ENCODE results near the gene SPACA9. TPM values are rescaled to one million over a fixed set of nuclear protein-coding genes. Genes with fewer than 3 reads are reported as not detected.

The SPACA9 gene
- total RNA-seq, 3 donors from 2014 or later (not counting 1 experiment from before 2014, with no cell fraction given), result 1.1 to 1.6 (median 1.4) TPM

DNA sequence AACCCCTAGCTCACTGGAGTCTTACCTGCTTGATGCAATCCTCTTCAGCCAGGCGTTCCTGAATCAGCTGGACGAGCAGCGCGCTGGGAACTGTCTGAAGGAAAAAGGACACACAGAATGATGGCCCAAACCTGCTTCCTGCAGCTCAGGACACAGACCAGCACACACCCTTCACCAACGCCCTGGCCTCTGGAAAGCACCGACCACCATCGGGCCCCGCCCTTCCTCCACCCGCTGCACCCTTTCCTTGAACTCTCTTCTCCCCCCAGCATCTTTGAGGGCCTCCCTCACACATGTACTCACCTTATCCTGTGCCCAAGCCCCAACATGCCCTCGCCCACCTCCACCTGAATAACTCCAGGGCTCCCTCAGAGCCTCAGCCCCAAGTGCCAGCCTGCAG, 23.9 kb upstream of the SPACA9 start:
- Mint-ChIP-seq H3K27ac (no peak overlapping the region), H3K4me3 (no peak overlapping the region), H3K4me1 (peaks cover 13 to 18% of the 10 kb centered on the region in 2 donors), H3K27me3 (ENCODE audit: low read depth in 2 of 2) (peaks cover 0 to 5% of the 10 kb centered on the region in 2 donors), H3K9me3 (no peaks in the 10 kb centered on the region), H3K36me3 (no peaks in the 10 kb centered on the region)
- TF ChIP-seq, protein P1, sequence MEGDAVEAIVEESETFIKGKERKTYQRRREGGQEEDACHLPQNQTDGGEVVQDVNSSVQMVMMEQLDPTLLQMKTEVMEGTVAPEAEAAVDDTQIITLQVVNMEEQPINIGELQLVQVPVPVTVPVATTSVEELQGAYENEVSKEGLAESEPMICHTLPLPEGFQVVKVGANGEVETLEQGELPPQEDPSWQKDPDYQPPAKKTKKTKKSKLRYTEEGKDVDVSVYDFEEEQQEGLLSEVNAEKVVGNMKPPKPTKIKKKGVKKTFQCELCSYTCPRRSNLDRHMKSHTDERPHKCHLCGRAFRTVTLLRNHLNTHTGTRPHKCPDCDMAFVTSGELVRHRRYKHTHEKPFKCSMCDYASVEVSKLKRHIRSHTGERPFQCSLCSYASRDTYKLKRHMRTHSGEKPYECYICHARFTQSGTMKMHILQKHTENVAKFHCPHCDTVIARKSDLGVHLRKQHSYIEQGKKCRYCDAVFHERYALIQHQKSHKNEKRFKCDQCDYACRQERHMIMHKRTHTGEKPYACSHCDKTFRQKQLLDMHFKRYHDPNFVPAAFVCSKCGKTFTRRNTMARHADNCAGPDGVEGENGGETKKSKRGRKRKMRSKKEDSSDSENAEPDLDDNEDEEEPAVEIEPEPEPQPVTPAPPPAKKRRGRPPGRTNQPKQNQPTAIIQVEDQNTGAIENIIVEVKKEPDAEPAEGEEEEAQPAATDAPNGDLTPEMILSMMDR (IDR thresholded peaks at IDR 0.05), result no peak
- no peak overlapping the region for H3K27ac ChIP-seq (ENCODE audit: low read length)
- H3K9me3 ChIP-seq (ENCODE audit: control insufficient read depth, insufficient read depth, low read length), result no peaks in the 10 kb centered on the region
- DNase-seq (no peak), ATAC-seq (no peak)
- no peak overlapping the region for H3K4me3 ChIP-seq (ENCODE audit: low read length)
- H3K36me3 ChIP-seq (ENCODE audit: control insufficient read depth, insufficient read depth, low read length), result no peaks in the 10 kb centered on the region
- intact Hi-C loops (cut with micrococcal nuclease), result no loop called here
- 58% methylated on average over 10 of the region's 10 CpGs for WGBS (ENCODE audit: insufficient coverage)
- peaks cover 17% of the 10 kb centered on the region for H3K4me1 ChIP-seq (ENCODE audit: control insufficient read depth, insufficient read depth, low read length)
- no peaks in the 10 kb centered on the region for H3K27me3 ChIP-seq (ENCODE audit: control insufficient read depth, insufficient read depth, low read length)

DNA sequence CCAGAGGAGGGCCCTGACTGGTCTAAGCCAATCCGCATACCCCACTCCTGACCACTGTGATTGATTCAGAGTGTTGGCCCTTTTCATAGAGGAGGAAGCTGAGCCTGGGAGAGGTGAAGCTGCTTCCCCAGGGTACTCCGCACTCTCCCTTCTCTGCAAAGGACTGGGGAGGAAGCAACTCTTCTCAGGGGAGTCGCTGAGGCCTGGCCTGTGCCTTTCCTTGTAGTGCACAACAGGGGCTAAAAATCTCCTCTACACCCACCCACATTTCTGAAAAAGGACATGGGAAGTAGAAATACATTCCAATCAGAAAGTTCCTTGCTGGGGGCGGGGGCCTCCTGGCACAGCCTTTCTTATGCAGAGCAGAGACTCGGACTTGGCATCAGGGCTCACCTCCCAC, 22.8 kb upstream of the SPACA9 start:
- intact Hi-C loops (cut with micrococcal nuclease), result loop anchor here (2.0 kb wide), 1 partner anchor 75 kb away; no protein-coding TSS in a partner anchor
- H3K9me3 Mint-ChIP-seq, result no peaks in the 10 kb centered on the region
- no peaks in the 10 kb centered on the region for H3K36me3 Mint-ChIP-seq
- H3K27ac Mint-ChIP-seq, result no peak overlapping the region
- DNase-seq (no peak), ATAC-seq (no peak)
- H3K27ac ChIP-seq (ENCODE audit: low read length), result no peak overlapping the region
- H3K4me3 ChIP-seq (ENCODE audit: low read length), result no peak overlapping the region
- H3K27me3 Mint-ChIP-seq (ENCODE audit: low read depth in 2 of 2), result peaks cover 0 to 5% of the 10 kb centered on the region in 2 donors
- no peak overlapping the region for H3K4me3 Mint-ChIP-seq
- peaks cover 17% of the 10 kb centered on the region for H3K4me1 ChIP-seq (ENCODE audit: control insufficient read depth, insufficient read depth, low read length)
- H3K4me1 Mint-ChIP-seq, result peaks cover 9 to 13% of the 10 kb centered on the region in 2 donors
- 93% methylated on average over 4 of the region's 5 CpGs for WGBS (ENCODE audit: insufficient coverage)
- TF ChIP-seq, protein P1 (IDR thresholded peaks at IDR 0.05), result no peak
- no peaks in the 10 kb centered on the region for H3K27me3 ChIP-seq (ENCODE audit: control insufficient read depth, insufficient read depth, low read length)
- no peaks in the 10 kb centered on the region for H3K36me3 ChIP-seq (ENCODE audit: control insufficient read depth, insufficient read depth, low read length)
- no peaks in the 10 kb centered on the region for H3K9me3 ChIP-seq (ENCODE audit: control insufficient read depth, insufficient read depth, low read length)

DNA sequence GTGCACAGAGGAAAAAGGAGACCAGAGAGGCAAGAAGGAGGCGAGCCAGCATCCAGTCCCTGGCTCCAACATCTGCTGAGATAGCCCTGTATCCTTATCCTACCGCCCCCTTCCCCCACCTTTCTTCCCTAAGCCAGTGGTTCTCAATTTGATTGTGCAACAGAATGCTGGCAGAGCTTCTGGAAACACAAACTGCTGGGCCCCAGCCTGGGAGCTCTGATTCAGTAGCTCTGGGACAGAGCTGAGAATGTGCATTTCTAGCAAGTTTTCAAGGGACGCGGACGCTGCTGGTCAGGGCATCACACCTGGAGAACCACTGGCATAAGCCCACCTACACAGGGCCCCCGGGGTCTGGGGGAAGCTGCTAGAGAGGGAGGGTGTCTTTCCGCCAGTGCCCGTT, 21.7 kb upstream of the SPACA9 start:
- H3K36me3 Mint-ChIP-seq, result no peaks in the 10 kb centered on the region
- TF ChIP-seq, protein P1 (IDR thresholded peaks at IDR 0.05), result no peak
- WGBS (ENCODE audit: insufficient coverage), result 82% methylated on average over 7 of the region's 8 CpGs
- intact Hi-C loops (cut with micrococcal nuclease), result loop anchor here (2.0 kb wide), 1 partner anchor 74 kb away; no protein-coding TSS in a partner anchor
- peaks cover 0 to 5% of the 10 kb centered on the region in 2 donors for H3K27me3 Mint-ChIP-seq (ENCODE audit: low read depth in 2 of 2)
- DNase-seq (no peak), ATAC-seq (no peak)
- Histone ChIP-seq H3K4me3 (ENCODE audit: low read length) (no peak overlapping the region), H3K36me3 (ENCODE audit: control insufficient read depth, insufficient read depth, low read length) (no peaks in the 10 kb centered on the region), H3K27me3 (ENCODE audit: control insufficient read depth, insufficient read depth, low read length) (no peaks in the 10 kb centered on the region), H3K4me1 (ENCODE audit: control insufficient read depth, insufficient read depth, low read length) (peaks cover 11% of the 10 kb centered on the region), H3K27ac (ENCODE audit: low read length) (no peak overlapping the region), H3K9me3 (ENCODE audit: control insufficient read depth, insufficient read depth, low read length) (no peaks in the 10 kb centered on the region)
- H3K27ac Mint-ChIP-seq, result no peak overlapping the region
- H3K4me3 Mint-ChIP-seq, result no peak overlapping the region
- H3K9me3 Mint-ChIP-seq, result no peaks in the 10 kb centered on the region
- H3K4me1 Mint-ChIP-seq, result peaks cover 4 to 9% of the 10 kb centered on the region in 2 donors
